Brain microvascular endothelial cell (primary cell): ENCODE results near the gene CEP104.

Experiments used
- DNase-seq: peaks from one replicate; pipeline ENCODE4 v3.0.0-alpha.2; 2020
- H3K27ac ChIP-seq: fragments of 250-450 bp; sonication (Bioruptor Pico); 2 replicates; pipeline ENCODE4 v1.5.1; 2020; ENCODE audit warnings: mild to moderate bottlenecking, moderate library complexity
- H3K27me3 ChIP-seq: fragments of 250-450 bp; sonication (Bioruptor Pico); replicated peaks from 2 replicates; pipeline ENCODE4 v1.5.1; 2020; ENCODE audit warnings: mild to moderate bottlenecking
- H3K36me3 ChIP-seq: fragments of 250-450 bp; sonication (Bioruptor Pico); replicated peaks from 2 replicates; pipeline ENCODE4 v1.5.1; 2020; ENCODE audit warnings: mild to moderate bottlenecking
- H3K4me3 ChIP-seq: 2 replicates; pipeline ENCODE4 v1.5.1; 2011; ENCODE audit warnings: low read depth, mild to moderate bottlenecking, control low read depth, low read length, moderate library complexity
- in situ Hi-C: cut with HindIII; loops from 2 replicates; pipeline ENCODE4 v1.10.0; 2017; ENCODE audit warnings: low sequenced_read_pairs, low pct_ligation_motif_present
- TF ChIP-seq, protein P1 (sequence below): IDR thresholded peaks from 2 replicates; pipeline ENCODE4 v1.5.1; 2011; ENCODE audit warnings: low read depth, mild to moderate bottlenecking, moderate library complexity, low read length, control low read depth, inconsistent platforms; ENCODE audit errors: missing control alignments

CEP104 gene

DNA sequence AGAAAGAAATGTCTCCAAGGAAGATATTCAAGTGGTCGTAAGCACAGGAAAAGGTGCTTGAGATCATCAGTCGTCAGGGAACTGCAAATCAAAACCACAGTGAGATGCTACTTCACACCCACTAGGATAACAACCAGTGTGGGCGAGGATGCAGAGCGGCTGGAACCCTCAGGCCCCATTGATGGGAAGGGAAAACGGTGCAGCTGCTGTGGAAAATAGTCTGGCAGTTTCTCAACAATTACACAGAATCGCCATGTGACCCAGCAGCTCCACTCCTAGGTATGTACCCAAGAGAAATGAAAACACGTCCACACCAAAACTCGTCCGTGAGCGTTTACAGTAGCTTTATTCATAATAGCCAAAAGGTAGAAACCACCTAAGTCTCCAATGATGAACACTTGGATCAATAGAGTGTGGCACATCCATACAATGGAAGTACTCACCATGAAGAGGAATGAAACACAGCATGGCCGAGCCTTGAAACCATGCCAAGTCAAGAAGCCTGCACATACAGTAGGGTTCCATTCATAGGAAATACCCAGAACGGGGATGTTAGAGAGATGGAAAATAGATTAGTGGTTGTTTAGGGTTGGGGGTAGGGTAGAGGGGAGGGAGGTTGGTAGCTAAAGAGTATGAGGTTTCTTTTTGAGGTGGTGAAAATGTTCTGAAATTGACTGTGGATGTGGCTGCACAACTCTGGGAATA, 6.4 kb upstream of the CEP104 start:
- H3K4me3 ChIP-seq = no peak overlapping the region
- in situ Hi-C loops = no loop called here
- no peaks in the 10 kb centered on the region for H3K27me3 ChIP-seq
- H3K36me3 ChIP-seq = peaks cover 4% of the 10 kb centered on the region
- H3K27ac ChIP-seq = no peak overlapping the region
- DNase-seq = no peak
- TF ChIP-seq, protein P1, sequence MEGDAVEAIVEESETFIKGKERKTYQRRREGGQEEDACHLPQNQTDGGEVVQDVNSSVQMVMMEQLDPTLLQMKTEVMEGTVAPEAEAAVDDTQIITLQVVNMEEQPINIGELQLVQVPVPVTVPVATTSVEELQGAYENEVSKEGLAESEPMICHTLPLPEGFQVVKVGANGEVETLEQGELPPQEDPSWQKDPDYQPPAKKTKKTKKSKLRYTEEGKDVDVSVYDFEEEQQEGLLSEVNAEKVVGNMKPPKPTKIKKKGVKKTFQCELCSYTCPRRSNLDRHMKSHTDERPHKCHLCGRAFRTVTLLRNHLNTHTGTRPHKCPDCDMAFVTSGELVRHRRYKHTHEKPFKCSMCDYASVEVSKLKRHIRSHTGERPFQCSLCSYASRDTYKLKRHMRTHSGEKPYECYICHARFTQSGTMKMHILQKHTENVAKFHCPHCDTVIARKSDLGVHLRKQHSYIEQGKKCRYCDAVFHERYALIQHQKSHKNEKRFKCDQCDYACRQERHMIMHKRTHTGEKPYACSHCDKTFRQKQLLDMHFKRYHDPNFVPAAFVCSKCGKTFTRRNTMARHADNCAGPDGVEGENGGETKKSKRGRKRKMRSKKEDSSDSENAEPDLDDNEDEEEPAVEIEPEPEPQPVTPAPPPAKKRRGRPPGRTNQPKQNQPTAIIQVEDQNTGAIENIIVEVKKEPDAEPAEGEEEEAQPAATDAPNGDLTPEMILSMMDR = no peak

DNA sequence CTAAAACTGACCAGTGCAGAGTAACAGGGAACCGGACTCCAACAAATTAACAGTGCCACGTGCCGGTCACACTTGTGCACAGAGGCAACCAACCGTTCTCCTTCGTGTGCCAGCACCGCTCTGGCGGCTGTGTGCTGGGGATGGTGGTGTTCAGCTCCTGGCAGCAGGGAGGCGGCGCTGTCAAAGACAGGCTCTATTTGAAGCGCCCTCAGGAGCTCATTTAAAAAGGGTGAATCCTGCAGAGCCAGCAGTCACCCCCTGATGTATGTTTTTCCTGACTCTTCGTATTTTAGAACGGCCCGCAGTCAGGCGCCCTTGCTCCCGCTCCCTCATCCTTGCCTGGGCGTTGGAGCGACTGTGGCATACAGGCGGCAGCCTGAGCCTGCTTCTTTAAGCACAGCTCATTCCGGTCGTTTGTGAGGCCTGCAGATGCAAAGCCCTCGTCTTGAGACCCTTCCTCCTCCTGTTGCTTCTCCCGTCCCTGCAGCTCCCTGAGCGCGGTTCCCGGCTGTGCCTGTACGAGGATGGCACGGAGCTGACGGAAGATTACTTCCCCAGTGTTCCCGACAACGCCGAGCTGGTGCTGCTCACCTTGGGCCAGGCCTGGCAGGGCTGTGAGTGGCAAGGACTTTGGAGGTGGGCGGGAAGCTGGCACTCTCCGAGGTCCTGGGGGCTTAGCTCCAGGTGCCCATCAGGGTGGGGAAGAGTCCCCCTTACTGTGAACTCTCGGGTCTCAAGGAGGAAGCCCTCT, 1.4 kb upstream of the CEP104 start:
- Histone ChIP-seq H3K27me3 (no peaks in the 10 kb centered on the region), H3K36me3 (no peaks in the 10 kb centered on the region), H3K4me3 (peak overlapping the region; percentile 96), H3K27ac (no peak overlapping the region)
- in situ Hi-C loops = no loop called here
- TF ChIP-seq, protein P1 = peak; percentile 51
- DNase-seq = peak; percentile 13

DNA sequence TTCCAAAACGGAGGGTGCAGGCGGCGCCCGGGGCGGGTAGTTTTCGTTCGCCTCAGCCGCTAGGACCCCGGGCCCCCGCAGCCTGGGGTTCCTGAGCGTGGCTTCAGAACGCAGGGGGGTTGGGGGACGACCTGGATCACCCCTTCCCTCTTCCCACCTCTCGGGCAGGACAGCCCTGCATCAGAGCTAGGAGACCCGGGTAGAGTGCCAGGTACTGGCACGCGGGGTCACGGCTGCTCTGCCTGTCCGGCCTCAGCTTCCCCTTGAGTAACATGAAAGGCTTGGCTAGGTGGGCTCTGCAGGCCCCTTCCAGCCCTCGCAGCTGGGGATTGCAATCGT, 749 bp upstream of the CEP104 start:
- H3K36me3 ChIP-seq = no peaks in the 10 kb centered on the region
- DNase-seq = no peak
- H3K27me3 ChIP-seq = no peaks in the 10 kb centered on the region
- TF ChIP-seq, protein P1 = no peak
- peak overlapping the region; percentile 96 for H3K4me3 ChIP-seq
- in situ Hi-C loops = no loop called here
- no peak overlapping the region for H3K27ac ChIP-seq

DNA sequence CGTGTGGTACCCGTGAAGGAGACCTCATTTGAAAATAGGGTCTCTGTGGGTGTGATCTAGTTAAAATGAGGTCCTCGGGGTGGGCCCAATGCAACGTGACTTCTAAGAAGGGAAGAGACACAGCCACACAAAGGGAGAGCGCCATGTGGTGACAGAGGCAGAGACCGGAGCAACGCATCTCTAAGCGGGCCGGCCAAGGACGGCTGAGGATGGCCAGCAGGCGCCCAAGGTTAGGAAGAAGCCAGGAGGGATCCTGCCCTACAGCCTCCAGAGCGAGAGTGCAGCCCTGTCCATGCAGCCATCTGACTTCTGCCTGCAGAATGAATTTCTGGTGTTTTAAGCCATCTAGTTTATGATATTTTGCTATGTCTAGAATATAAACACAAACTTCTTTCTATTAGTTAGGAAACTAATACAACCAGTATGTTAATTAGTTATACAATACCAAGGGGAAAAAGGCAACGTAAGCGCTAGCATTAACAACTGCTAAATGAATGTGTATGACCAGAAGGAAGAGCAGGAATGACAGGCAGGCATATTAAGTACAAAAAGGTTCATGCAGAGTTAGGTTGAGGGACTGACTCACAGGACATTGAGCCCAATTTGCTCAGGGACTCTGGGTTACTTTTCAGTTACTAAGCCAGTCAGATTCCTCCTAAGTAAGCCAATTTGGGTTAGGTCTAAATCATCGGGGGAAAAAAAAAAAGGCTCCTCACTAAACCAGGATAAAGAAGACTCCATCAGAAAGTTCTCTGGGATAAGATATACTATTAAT, 4.1 kb downstream of the CEP104 start:
- Histone ChIP-seq H3K27me3 (no peaks in the 10 kb centered on the region), H3K4me3 (no peak overlapping the region), H3K27ac (no peak overlapping the region), H3K36me3 (peaks cover 5% of the 10 kb centered on the region)
- no peak for DNase-seq
- in situ Hi-C loops = no loop called here
- TF ChIP-seq, protein P1 = no peak

DNA sequence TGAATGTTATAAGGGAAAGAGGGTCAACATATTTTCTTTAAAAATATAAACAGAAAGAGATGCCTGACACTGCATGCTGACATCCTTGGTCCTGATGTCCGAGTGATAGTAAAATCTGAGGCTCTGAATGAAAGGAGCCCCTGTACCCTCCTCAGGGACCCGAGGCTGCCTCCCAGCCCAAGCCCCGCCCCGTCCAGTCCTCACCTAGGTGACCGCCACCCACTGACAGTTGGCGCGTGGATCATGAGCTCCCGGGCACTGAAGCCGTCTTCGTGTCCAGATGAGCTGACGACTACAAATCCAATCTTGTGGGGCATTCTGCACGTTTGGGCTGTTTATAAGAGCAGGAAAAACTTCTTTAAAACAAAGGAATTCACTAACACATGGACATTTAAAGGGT, 4.9 kb downstream of the CEP104 start:
- TF ChIP-seq, protein P1 = no peak
- H3K27me3 ChIP-seq = no peaks in the 10 kb centered on the region
- DNase-seq = no peak
- H3K4me3 ChIP-seq = no peak overlapping the region
- H3K36me3 ChIP-seq = peaks cover 8% of the 10 kb centered on the region
- no peak overlapping the region for H3K27ac ChIP-seq
- in situ Hi-C loops = no loop called here
